DND-41 (cell line): ENCODE data around the gene BBS1.
"Not testable (repeated sequence)": the region's sequence is repeated elsewhere in the genome, so short reads cannot be mapped to it uniquely, and the experiment has no call there.

Experiments
- ATAC-seq: fragments of 200-7000 bp; cut with Tn5 transposase; 3 replicates; pipeline ENCODE4 v1.9.1; 2021; ENCODE audit warnings: low read depth; ENCODE audit not compliant: insufficient read depth
- DNase-seq: peaks from one replicate; pipeline ENCODE4 v3.0.0-alpha.2; 2020
- H2AFZ ChIP-seq: 2 replicates; pipeline ENCODE4 v1.6.0; 2012; ENCODE audit warnings: low read depth, low read length
- H3K27ac ChIP-seq: 2 replicates; pipeline ENCODE4 v1.5.1; 2012; ENCODE audit warnings: low read length, inconsistent platforms
- H3K27me3 ChIP-seq: fragments of 200-600 bp; sonication (generic); 2 replicates; pipeline ENCODE4 v1.6.0; 2012; ENCODE audit warnings: low read length, mild to moderate bottlenecking, inconsistent platforms; ENCODE audit not compliant: insufficient read depth, poor library complexity
- H3K36me3 ChIP-seq: 2 replicates; pipeline ENCODE4 v1.5.1; 2012; ENCODE audit warnings: low read length, inconsistent platforms; ENCODE audit not compliant: insufficient read depth
- H3K4me1 ChIP-seq: 2 replicates; pipeline ENCODE4 v1.5.1; 2012; ENCODE audit warnings: mild to moderate bottlenecking, low read length; ENCODE audit not compliant: insufficient read depth
- H3K4me2 ChIP-seq: 2 replicates; pipeline ENCODE4 v1.6.0; 2012; ENCODE audit warnings: mild to moderate bottlenecking, moderate library complexity, low read length, inconsistent platforms; ENCODE audit not compliant: insufficient read depth
- H3K4me3 ChIP-seq, 2 experiments: fragments of 200-600 bp in 1 of 2; shearing (Covaris generic) in 1 of 2; 2 replicates each; pipeline ENCODE4 v1.5.1; 2012 to 2016; ENCODE audit warnings: inconsistent platforms in 2 of 2, low read length in 2 of 2, mild to moderate bottlenecking in 2 of 2, low read depth in 1 of 2, moderate library complexity in 1 of 2
- H3K79me2 ChIP-seq: 2 replicates; pipeline ENCODE4 v1.6.0; 2012; ENCODE audit warnings: low read length, inconsistent platforms; ENCODE audit not compliant: insufficient read depth
- H3K9ac ChIP-seq: 2 replicates; pipeline ENCODE4 v1.6.0; 2012; ENCODE audit warnings: low read depth, mild to moderate bottlenecking, inconsistent platforms, low read length, moderate library complexity
- H3K9me3 ChIP-seq: 2 replicates; pipeline ENCODE4 v1.5.1; 2012; ENCODE audit warnings: low read length, moderate library complexity, mild to moderate bottlenecking, inconsistent platforms; ENCODE audit not compliant: insufficient read depth, severe bottlenecking
- H4K20me1 ChIP-seq: 2 replicates; pipeline ENCODE4 v1.6.0; 2012; ENCODE audit warnings: low read length; ENCODE audit not compliant: insufficient read depth
- EZH2 ChIP-seq: IDR thresholded peaks from 3 replicates; pipeline ENCODE4 v1.6.1; 2012; ENCODE audit warnings: borderline replicate concordance, low read depth, mild to moderate bottlenecking, moderate library complexity, low read length, inconsistent platforms; ENCODE audit not compliant: severe bottlenecking
- TF ChIP-seq, protein P1 (sequence below): IDR thresholded peaks from 2 replicates; pipeline ENCODE4 v1.5.1; 2012; ENCODE audit warnings: borderline replicate concordance, low read length, moderate library complexity, mild to moderate bottlenecking; ENCODE audit not compliant: poor library complexity, severe bottlenecking; ENCODE audit errors: extremely low read depth

The BBS1 gene

DNA sequence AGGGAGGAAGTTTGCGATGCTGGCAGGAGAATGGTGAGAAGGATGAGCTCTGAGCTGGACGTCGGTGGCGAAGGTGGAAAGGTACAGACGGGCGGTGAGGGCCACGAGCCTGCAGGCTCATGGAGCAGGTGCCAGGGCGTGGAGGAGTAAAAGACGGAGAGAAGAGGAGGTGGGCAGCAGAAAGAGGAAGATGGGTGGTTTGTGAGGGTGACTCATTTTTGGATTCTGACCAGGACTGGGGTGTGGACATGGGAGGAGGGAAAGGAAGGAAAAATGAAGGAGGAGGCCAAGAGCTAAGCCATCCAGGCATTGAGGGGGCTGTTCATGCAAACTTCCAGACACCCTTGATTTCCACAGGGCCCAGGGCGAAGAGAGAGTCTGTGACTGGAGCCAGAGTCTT, 31.9 kb downstream of the BBS1 start:
- no peak overlapping the region for H3K9ac ChIP-seq
- H3K27ac ChIP-seq: no peak overlapping the region
- no peaks in the 10 kb centered on the region for H3K9me3 ChIP-seq
- no peak for DNase-seq
- H3K79me2 ChIP-seq: peaks cover 8% of the 10 kb centered on the region
- peaks cover 32% of the 10 kb centered on the region for H3K4me1 ChIP-seq
- no peak for TF ChIP-seq EZH2
- TF ChIP-seq, protein P1, sequence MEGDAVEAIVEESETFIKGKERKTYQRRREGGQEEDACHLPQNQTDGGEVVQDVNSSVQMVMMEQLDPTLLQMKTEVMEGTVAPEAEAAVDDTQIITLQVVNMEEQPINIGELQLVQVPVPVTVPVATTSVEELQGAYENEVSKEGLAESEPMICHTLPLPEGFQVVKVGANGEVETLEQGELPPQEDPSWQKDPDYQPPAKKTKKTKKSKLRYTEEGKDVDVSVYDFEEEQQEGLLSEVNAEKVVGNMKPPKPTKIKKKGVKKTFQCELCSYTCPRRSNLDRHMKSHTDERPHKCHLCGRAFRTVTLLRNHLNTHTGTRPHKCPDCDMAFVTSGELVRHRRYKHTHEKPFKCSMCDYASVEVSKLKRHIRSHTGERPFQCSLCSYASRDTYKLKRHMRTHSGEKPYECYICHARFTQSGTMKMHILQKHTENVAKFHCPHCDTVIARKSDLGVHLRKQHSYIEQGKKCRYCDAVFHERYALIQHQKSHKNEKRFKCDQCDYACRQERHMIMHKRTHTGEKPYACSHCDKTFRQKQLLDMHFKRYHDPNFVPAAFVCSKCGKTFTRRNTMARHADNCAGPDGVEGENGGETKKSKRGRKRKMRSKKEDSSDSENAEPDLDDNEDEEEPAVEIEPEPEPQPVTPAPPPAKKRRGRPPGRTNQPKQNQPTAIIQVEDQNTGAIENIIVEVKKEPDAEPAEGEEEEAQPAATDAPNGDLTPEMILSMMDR: no peak
- no peaks in the 10 kb centered on the region for H4K20me1 ChIP-seq
- no peak overlapping the region for H2AFZ ChIP-seq
- ATAC-seq: no peak
- no peaks in the 10 kb centered on the region for H3K27me3 ChIP-seq
- no peak overlapping the region for H3K4me2 ChIP-seq
- peaks cover 36% of the 10 kb centered on the region for H3K36me3 ChIP-seq
- no peak overlapping the region for H3K4me3 ChIP-seq

DNA sequence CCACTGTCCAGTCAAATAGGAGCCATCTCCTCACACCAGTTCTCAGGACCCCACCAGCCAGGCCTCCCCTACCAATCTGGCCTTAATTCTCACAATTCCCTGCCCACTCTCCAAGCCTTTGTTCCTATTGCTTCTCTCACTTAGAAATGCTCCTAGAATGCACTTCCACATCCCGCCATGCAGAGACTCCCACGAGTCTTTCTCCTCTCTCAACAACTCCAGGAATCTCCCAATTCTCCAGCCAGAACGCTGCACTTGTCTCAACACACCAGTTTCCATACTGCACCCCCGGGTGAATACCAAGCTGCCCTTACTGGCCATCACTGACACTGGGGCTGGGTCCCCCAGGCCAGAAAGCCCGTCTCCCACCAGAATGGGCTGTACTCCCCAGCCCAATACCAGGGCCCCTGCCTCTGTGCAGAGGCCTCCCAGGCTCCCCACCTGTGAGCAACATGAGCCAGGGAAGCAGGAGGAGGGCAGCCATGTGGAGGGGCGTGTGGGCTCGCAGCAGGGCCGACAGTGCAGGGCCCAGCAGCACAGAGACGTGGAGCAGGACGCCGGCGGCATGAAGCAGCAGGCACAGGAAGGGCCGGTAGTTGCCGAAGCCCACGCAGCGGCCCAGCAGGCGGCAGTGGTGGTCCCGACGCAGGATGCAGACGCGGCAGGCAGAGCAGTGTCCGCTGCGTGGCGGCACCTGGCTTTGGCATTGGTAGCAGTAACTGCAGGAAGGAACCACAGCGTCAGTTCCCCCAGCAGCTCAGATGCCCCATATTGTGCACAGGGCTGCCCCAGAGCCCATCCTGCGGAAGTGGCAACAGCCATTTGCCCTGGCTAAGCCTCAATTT, 33.0 kb downstream of the BBS1 start:
- Histone ChIP-seq H3K36me3 (peaks cover 36% of the 10 kb centered on the region), H3K9me3 (no peaks in the 10 kb centered on the region), H2AFZ (peak overlapping the region; percentile 15; the same call in 1 of the 2 replicates), H3K4me1 (peaks cover 32% of the 10 kb centered on the region), H3K27me3 (no peaks in the 10 kb centered on the region), H3K9ac (peak overlapping the region; percentile 91), H3K4me2 (peak overlapping the region; percentile 77), H4K20me1 (no peaks in the 10 kb centered on the region), H3K4me3 (peak overlapping the region in 1 of 2 experiments; percentile 90; a peak in 2 of 4 replicates), H3K79me2 (peaks cover 8% of the 10 kb centered on the region), H3K27ac (peak overlapping the region; percentile 81)
- peak; percentile 82 for DNase-seq
- TF ChIP-seq, protein P1: peak; percentile 69
- no peak for TF ChIP-seq EZH2
- peak; percentile 76 for ATAC-seq

DNA sequence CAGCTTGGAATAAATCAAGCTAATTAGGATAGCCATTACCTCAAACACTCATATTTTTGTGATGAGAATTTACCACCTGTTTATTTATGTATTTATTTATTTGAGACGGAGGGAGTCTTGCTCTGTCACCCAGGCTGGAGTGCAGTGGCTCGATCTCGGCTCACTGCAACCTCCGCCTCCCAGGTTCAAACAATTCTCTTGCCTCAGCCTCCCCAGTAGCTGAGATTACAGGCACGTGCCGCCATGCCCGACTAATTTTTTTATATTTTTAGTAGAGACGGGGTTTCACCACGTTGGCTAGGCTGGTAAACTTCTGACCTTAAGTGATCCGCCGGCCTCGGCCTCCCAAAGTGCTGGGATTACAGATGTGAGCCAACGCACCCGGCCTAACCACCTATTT, 34.5 kb downstream of the BBS1 start:
- DNase-seq, H2AFZ ChIP-seq, H3K79me2 ChIP-seq, H3K27me3 ChIP-seq, ATAC-seq, H4K20me1 ChIP-seq, H3K9me3 ChIP-seq: not testable (repeated sequence)
- peak overlapping the region; percentile 74 for H3K27ac ChIP-seq
- H3K4me2 ChIP-seq: peak overlapping the region; percentile 77
- H3K4me3 ChIP-seq: peak overlapping the region; percentile 83 to 90; a peak in 3 of 4 replicates
- H3K4me1 ChIP-seq: peaks cover 32% of the 10 kb centered on the region
- H3K36me3 ChIP-seq: peaks cover 22% of the 10 kb centered on the region
- peak overlapping the region; percentile 91 for H3K9ac ChIP-seq

DNA sequence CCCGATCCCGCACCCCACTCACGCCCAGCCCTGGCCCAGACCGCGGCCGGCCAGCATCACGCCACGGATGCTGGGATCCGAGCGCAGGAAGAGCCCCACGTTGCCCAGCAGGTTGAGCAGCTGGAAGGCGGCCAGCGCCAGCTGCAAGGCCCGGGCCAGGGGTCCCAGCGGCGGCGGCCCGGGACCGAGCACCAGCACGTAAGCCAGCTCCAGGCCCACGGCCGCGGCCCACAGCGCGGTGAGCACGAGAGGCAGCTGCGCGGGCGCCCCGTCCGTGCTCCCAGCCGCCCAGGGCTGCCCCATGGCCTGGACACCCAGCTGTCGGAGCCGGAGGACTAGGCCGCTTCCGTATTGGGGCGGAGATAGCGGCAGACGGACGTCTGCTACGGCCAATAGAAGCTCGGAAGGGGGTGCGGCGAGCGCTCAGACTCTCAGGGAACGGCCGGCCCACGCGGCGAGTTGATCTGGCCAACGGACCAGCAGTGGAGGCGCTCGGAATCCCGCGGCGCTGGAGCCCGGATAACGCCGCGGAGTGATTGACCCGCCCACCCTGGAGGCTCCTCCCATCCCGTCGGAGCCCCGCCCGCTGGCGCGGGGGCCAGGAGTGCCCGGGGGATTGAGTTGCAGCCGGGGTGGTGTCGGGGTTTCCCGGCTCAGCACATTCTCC, 35.4 kb downstream of the BBS1 start, which contains the start of gene ZDHHC24:
ZDHHC24 (minus strand) TSS at position 348 of the 667 bp plus-strand sequence; CDS start at position 303, 45 bp downstream.
- TF ChIP-seq EZH2: no peak
- TF ChIP-seq, protein P1: no peak

More for the DNA sequence above, 35.4 kb downstream of the BBS1 start, which contains the start of gene ZDHHC24:
- Histone ChIP-seq H3K4me3 (peak within 1 kb of the TSS; percentile 83 to 90), H3K36me3 (peaks cover 21% of the 10 kb centered on the region), H3K79me2 (peaks cover 8% of the 10 kb centered on the region), H3K4me1 (peaks cover 32% of the 10 kb centered on the region), H3K27me3 (no peaks in the 10 kb centered on the region), H3K4me2 (peak within 1 kb of the TSS; percentile 77), H4K20me1 (no peaks in the 10 kb centered on the region), H3K9ac (peak within 1 kb of the TSS; percentile 91), H2AFZ (peak within 1 kb of the TSS; percentile 95), H3K27ac (peak within 1 kb of the TSS; percentile 74), H3K9me3 (no peaks in the 10 kb centered on the region)
- ATAC-seq: peak; percentile 77
- DNase-seq: peak; percentile 83
